Breast epithelium (tissue), 4 donors: ENCODE results near the gene CHRNA9. TPM values are rescaled to one million over a fixed set of nuclear protein-coding genes. Genes with fewer than 3 reads are reported as not detected.
"Not testable (repeated sequence)": the region's sequence is repeated elsewhere in the genome, so short reads cannot be mapped to it uniquely, and the experiment has no call there.

Source experiments
- DNase-seq, 2 donors: peaks; one replicate each; pipeline ENCODE4 v3.0.0-alpha.2; 2019; ENCODE audit warnings: low spot score in 2 of 2
- H3K27ac ChIP-seq, 2 donors: fragments of 200-600 bp; sonication (generic) in 1 of 2; one replicate each; pipeline ENCODE4 v1.5.1; 2016 to 2019; ENCODE audit warnings: mild to moderate bottlenecking in 1 of 2
- H3K27me3 ChIP-seq, 2 donors: fragments of 200-600 bp; sonication (generic) in 1 of 2; one replicate each; pipeline versions ENCODE4 v1.5.1 to v1.6.0; 2017 to 2019; ENCODE audit warnings: control low read depth in 1 of 2, mild to moderate bottlenecking in 1 of 2
- H3K36me3 ChIP-seq: fragments of 200-600 bp; one replicate; pipeline ENCODE4 v1.5.1; 2019
- H3K4me1 ChIP-seq, 2 donors: fragments of 200-600 bp; sonication (generic); one replicate each; pipeline ENCODE4 v1.5.1; 2016 to 2019; ENCODE audit warnings: control low read depth in 1 of 2
- H3K4me3 ChIP-seq, 3 donors: fragments of 200-600 bp; sonication (generic); 1 replicate in 2 of 3; 2 replicates in 1 of 3; pipeline ENCODE4 v1.5.1; 2016 to 2019; ENCODE audit warnings: mild to moderate bottlenecking in 3 of 3, moderate library complexity in 2 of 3
- H3K9me3 ChIP-seq, 2 donors: fragments of 200-600 bp; sonication (generic) in 1 of 2; one replicate each; pipeline ENCODE4 v1.5.1; 2016 to 2019; ENCODE audit warnings: control low read depth in 1 of 2
- CTCF ChIP-seq, 3 donors: fragments of 450-650 bp; IDR thresholded peaks; one replicate each; pipeline ENCODE4 v1.5.1; 2016 to 2017; ENCODE audit warnings: antibody characterized with exemption in 3 of 3, mild to moderate bottlenecking in 3 of 3, moderate library complexity in 3 of 3
- POLR2A ChIP-seq: fragments of 450-650 bp; IDR thresholded peaks from one replicate; pipeline ENCODE4 v1.6.1; 2016; ENCODE audit warnings: antibody characterized with exemption, mild to moderate bottlenecking, moderate library complexity
- POLR2AphosphoS5 ChIP-seq, 3 donors: sonication (generic); formaldehyde crosslinking; IDR thresholded peaks; one replicate each; pipeline ENCODE4 v1.6.1; 2017; ENCODE audit warnings: antibody characterized with exemption in 3 of 3
- intact Hi-C: fragments of 100-400 bp; cut with DNase I; formaldehyde crosslinking; loops from one replicate; pipeline ENCODE4 v1.15.1; 2023; ENCODE audit warnings: low total_unique reads
- total RNA-seq, 3 donors: library from RNA; depleted of rRNA; stranded (reverse); fragments of >200 nt; gene quantifications; one replicate each; pipeline ENCODE4 v1.1.0, GENCODE V29; 2016

Gene CHRNA9
- total RNA-seq, 3 donors from 2014 or later: not detected

DNA sequence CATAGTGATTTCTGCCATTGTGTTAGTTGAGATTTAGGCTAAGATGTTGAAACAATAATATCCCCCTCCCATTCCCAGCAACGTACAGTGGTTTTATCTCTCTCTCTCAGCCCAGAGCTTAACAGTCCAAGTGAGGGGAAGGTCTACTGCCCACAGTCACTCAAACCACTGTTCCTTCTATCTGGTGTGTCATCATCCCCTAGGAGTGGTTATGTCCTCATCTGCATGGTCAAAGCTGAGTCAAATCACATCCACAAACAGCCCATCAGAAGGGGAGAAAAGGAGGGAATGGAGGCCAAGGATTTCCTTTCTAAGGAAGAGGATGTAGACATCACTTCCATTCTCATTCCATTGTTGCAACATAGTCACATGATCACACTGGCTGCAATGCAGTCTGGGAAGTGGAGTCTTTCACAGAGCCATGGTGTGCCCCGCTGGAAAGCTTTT is 42.8 kb upstream of the CHRNA9 start:
- no peaks in the 10 kb centered on the region for H3K4me1 ChIP-seq
- DNase-seq: no peak
- no peak overlapping the region for H3K27ac ChIP-seq
- intact Hi-C loops: no loop called here
- TF ChIP-seq POLR2A (no peak), POLR2AphosphoS5 (IDR thresholded peaks at IDR 0.05) (no peak), CTCF (IDR thresholded peaks at IDR 0.05) (no peak)
- no peak overlapping the region for H3K4me3 ChIP-seq
- no peaks in the 10 kb centered on the region for H3K9me3 ChIP-seq
- H3K27me3 ChIP-seq: no peaks in the 10 kb centered on the region
- H3K36me3 ChIP-seq: no peaks in the 10 kb centered on the region

DNA sequence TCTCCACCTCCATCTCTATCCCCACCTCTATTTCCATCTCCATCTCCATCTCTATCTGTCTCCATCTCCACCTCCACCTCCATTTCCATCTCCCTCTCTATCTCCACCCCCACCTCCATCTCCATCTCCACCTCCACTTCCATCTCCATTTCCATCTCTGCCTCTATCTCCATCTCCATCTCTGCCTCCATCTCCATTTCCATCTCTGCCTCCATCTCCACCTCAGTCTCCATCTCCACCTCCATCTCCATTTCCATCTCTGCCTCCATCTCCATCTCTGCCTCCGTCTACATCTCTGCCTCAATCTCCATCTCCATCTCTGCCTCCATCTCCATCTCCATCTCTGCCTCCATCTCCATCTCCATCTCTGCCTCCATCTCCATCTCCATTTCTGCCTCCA is 40.8 kb upstream of the CHRNA9 start:
- H3K9me3 ChIP-seq: no peaks in the 10 kb centered on the region
- TF ChIP-seq CTCF (IDR thresholded peaks at IDR 0.05): no peak
- TF ChIP-seq POLR2A: no peak
- TF ChIP-seq POLR2AphosphoS5 (IDR thresholded peaks at IDR 0.05): no peak
- H3K4me3 ChIP-seq: no peak overlapping the region

GRCh38 chr4:40295030-40295429 is 40.1 kb upstream of the CHRNA9 start:
- H3K27ac ChIP-seq, H3K36me3 ChIP-seq, H3K9me3 ChIP-seq, H3K27me3 ChIP-seq, H3K4me1 ChIP-seq, H3K4me3 ChIP-seq, intact Hi-C loops, DNase-seq: not testable (repeated sequence)

More for the DNA sequence above, 40.8 kb upstream of the CHRNA9 start:
- H3K4me1 ChIP-seq: no peaks in the 10 kb centered on the region
- no peaks in the 10 kb centered on the region for H3K27me3 ChIP-seq
- no peak for DNase-seq
- H3K27ac ChIP-seq: no peak overlapping the region
- intact Hi-C loops: no loop called here
- no peaks in the 10 kb centered on the region for H3K36me3 ChIP-seq

GRCh38 chr4:40295572-40295971 is 39.6 kb upstream of the CHRNA9 start:
- Histone ChIP-seq H3K27me3 (no peaks in the 10 kb centered on the region), H3K4me1 (no peaks in the 10 kb centered on the region), H3K27ac (no peak overlapping the region), H3K9me3 (no peaks in the 10 kb centered on the region), H3K4me3 (no peak overlapping the region), H3K36me3 (no peaks in the 10 kb centered on the region)
- TF ChIP-seq POLR2AphosphoS5 (IDR thresholded peaks at IDR 0.05) (no peak), POLR2A (no peak), CTCF (IDR thresholded peaks at IDR 0.05) (no peak)
- DNase-seq: no peak
- intact Hi-C loops: no loop called here

DNA sequence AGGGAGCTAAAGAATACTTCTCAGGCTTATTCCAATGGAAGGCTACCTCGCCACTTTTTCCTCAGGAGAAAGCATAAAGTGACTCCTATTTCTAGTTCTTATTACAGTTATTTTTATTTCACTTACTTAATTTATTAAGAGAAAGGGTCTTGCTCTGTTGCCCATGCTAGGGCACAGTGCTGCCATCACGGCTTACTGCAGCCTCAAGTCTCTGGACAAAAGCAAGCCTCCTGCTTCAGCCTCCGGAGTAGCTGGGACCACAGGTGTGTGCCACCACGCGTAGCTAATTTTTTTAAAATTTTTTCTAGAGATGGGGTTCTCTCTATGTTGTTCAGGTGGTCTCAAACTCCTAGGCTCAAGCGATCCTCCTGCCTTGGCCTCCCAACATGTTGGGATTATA is 36.0 kb upstream of the CHRNA9 start:
- intact Hi-C loops: no loop called here
- TF ChIP-seq POLR2AphosphoS5 (IDR thresholded peaks at IDR 0.05): no peak
- no peak for TF ChIP-seq POLR2A
- no peak for TF ChIP-seq CTCF (IDR thresholded peaks at IDR 0.05)
- Histone ChIP-seq H3K4me3 (no peak overlapping the region), H3K9me3 (no peaks in the 10 kb centered on the region), H3K4me1 (no peaks in the 10 kb centered on the region), H3K27ac (no peak overlapping the region), H3K27me3 (no peaks in the 10 kb centered on the region), H3K36me3 (no peaks in the 10 kb centered on the region)
- DNase-seq: no peak

- DNase-seq: no peak
- no peaks in the 10 kb centered on the region for H3K9me3 ChIP-seq
- intact Hi-C loops: no loop called here
- H3K27ac ChIP-seq: no peak overlapping the region
- H3K4me3 ChIP-seq: no peak overlapping the region
- no peaks in the 10 kb centered on the region for H3K36me3 ChIP-seq
- no peaks in the 10 kb centered on the region for H3K4me1 ChIP-seq
- no peaks in the 10 kb centered on the region for H3K27me3 ChIP-seq
- TF ChIP-seq POLR2AphosphoS5 (IDR thresholded peaks at IDR 0.05) (no peak), POLR2A (no peak), CTCF (IDR thresholded peaks at IDR 0.05) (no peak)
Measured at GRCh38 chr4:40299811-40300292, 35.3 kb upstream of the CHRNA9 start.
